NCI-H82 treated with DMSO at 0.1 percent for 48 hours (cell line): ENCODE measurements around the gene DIP2B.
"Not testable (repeated sequence)": the region's sequence is repeated elsewhere in the genome, so short reads cannot be mapped to it uniquely, and the experiment has no call there.

ENCODE experiments used
- DNase-seq: peaks from one replicate; lab custom pipeline; 2025; ENCODE audit not compliant: unreplicated experiment; lab: John Stamatoyannopoulos, UW

Gene DIP2B

DNA sequence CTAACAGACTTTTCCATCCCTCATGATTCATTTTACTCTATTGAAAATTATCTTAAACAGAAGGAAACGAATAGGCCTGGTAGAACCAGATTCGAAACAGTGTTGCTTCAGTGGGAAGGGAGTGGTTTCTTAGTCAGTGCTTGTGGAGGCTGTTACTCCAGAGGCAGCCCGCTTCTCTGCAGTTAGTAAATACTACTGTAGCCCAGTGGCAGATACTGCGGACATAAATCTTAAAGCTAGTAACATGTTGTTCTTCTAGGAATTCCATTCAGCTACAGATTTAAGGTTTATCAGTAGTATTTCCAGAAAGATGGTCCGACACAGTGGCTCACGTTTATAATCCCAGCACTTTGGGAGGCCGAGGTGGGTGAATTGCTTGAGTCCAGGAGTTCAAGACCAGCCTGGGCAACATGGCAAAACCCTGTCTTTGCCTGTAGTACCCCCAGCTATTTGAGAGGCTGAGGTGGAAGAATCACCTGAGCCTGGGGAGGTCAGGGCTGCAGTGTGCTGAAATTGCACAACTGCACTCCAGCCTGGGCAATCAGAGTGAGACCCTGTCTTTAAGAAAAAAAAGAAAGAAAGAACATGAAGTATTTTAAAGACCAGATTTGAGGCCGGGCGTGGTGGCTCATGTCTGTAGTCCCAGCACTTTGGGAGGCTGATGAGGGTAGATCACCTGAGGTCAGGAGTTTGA, 45.9 kb downstream of the DIP2B start:
- DNase-seq = no peak

DNA sequence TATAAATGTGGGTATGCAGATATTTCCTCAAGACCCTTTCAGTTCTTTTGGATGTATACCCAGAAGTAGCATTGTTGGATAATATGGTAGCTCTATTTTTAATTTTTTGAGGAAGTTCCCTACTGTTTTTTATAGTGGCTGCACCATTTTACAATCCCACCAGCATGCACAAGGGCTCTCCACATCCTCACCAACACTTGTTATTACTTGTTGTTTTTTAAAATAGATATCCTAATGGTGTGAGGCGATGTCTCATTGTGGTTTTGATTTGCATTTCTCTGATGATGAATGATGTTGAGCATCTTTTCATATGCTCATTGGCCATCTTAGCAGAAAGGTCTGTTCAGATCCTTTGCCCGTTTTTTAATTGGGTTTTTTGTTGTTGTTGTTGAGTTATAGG, 47.1 kb downstream of the DIP2B start:
- DNase-seq = no peak

DNA sequence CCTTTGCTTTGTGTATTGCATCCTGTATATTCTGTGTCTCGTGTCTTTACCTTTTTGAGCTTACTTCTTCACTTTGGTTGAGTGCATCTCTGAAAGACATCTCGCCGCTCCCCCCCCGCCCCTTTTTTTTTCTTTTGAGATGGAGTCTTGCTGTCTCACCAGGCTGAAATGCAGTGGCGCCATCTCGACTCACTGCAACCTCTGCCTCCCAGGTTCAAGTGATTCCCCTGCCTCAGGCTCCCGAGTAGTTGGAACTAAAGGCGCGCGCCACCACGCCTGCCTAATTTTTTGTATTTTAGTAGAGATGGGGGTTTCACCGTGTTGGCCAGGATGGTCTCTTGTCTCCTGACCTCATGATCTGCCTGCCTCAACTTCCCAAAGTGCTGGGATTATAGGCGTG, 49.9 kb downstream of the DIP2B start:
- DNase-seq = no peak

DNA sequence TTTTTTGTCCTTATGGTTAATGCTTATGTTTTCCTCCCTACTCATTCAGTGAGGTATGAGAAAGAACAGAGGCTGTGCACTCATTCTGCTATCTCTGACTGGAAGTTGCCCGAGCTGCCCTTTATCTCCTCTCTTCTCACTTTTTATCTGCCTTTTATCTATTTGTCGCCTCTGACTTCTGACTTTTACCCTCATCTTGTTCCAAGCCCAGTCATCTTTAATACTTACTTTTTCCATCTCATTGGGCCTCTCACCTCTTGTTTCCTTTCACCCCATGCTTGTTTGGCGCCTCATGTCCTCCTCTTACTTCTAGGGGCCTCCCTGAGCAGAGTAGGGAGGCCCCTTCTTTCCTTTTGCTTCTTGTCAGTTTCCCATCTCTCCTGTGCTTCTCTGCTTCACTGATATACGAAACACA, 50.7 kb downstream of the DIP2B start:
- DNase-seq = no peak

DNA sequence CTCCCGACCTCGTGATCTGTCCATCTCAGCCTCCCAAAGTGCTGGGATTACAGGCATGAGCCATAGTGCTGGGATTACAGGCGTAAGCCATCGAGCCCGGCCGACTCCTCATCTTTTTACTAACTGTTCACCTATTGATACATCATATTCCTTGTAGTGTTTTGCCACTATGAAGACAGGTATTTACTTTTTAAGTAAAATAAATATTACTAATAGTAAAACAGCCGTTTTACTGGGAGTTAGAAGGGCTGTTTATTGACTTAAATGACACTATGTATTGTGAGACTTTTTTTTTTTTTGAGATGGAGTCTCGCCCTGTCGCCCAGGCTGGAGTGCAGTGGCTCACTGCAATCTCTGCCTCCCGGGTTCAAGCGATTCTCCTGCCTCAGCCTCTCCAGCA, 51.5 kb downstream of the DIP2B start:
- DNase-seq = no peak

DNA sequence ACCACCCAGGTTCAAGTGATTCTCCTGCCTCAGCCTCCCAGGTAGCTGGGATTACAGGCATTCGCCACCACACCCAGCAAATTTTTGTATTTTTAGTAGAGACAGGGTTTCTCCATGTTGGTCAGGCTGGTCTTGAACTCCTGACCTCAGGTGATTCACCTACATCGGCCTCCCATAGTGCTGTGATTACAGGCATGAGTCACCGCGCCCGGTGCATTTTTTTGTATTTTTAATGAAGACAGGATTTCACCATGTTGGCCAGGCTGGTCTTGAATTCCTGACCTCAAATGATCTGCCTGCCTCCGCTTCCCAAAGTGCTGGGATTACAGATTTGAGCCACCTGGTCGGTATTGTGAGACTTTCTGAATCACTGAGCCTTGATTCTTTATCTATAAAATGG, 52.0 kb downstream of the DIP2B start:
- not testable (repeated sequence) for DNase-seq

- no peak for DNase-seq
These were observed 52.6 kb downstream of the DIP2B start for GRCh38 chr12:50557421-50557820.

- no peak for DNase-seq
These were observed 54.2 kb downstream of the DIP2B start for GRCh38 chr12:50558970-50559369.

DNA sequence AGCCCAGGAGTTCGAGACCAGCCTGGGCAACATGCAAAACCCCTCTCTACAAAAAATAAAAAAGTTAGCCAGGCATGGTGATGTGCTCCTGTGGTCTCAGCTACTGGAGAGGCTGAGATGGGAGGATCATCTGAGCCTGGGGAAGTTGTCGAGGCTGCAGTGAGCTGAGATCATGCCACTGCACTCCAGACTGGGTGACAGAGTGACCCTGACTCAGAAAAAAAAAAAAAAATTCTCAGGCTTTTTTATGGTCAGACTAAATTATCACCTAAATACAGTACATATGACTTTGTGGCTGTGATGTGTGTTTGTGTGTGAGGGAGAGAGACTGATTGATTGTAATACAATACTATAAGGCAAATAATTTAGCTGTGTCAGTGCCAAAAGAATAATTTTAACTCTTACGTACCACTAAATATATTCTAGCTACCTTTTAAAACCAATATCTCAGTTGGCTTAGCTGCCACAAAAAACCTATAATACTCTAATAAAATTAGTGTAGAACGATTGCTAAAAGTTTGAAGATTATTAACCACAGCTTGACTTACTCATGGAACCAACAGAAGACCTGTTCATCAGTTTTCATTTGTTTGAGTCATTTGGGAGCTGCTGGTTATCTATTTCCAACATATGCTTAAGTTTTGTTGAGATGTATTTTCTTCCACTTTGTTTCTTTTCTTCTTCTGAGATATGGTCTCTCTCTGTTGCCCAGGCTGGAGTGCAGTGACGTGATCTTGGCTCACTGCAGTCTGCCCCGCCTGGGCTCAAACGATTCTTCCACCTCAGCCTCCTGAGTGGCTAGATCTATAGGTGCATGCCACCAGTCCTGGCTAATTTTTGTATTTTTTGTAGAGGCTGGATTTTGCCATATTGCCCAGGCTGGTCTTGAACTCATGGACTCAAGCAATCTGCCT, 58.0 kb downstream of the DIP2B start:
- DNase-seq = no peak

GRCh38 chr12:50563434-50563787, 58.6 kb downstream of the DIP2B start:
- no peak for DNase-seq

DNA sequence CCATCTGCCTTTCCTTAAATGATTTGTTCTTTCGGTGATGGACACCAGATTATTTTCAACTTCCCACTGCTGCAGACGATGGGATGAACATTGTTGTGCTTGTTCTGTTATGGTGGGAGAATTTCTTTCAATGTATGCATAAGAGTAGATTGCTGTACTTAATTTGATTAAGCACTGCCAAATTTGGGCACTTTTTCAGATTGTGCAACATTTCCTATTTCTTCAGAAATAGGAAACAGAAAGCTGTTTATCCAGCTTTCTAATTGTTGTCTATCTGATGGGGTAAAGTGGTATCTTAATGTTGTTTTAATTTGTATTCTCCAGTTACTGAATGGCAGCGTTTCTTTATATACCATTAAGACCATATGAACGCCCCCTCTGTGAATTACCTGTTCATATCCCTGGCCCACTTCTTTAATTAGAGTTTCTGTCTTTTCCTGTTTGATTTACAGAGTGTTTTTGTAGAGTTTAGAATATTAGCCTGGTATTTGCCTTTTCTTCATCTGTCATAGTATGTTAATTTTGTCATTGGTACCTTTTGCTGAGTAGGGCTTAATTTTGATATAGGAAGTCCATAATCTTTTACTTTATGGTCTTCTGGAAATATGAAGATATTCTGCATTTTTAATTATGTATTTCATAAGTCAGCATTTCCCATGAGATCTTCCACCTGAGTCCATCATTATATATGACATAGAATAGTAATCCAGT, 59.6 kb downstream of the DIP2B start:
- DNase-seq = no peak

DNA sequence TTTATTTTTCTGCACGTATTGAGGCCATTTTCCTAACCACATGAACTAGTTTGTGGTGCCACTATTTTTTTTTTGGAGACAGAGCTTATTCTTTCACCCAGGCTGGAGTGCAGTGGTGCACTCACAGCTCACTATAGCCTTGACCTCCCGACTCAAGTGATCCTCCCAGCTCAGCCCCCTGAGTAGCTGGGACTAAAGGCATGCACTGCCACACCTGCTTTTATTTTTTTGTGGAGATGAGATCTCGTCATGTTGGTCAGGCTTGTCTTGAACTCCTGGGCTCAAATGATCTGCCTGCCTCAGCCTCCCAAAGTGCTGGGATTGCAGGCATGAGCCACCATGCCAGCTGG, 60.1 kb downstream of the DIP2B start:
- no peak for DNase-seq

DNA sequence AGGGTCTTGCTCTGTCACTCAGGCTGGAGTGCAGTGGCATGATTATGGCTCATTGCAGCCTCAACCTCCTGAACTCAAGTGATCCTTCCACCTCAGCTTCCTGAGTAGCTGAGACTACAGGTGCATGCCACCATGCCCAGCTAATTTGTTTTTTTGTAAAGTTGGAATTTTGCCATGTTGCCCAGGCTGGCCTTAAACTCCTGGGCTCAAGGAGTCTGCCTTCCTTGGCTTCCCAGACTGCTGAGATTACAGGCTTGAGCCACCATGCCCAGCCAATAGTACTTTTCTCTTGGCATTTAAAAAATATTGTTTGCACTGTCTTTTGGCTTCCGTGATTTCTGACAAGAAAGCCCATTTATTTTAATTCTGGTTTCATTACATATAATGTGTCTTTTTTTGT, 61.3 kb downstream of the DIP2B start:
- DNase-seq = no peak

DNA sequence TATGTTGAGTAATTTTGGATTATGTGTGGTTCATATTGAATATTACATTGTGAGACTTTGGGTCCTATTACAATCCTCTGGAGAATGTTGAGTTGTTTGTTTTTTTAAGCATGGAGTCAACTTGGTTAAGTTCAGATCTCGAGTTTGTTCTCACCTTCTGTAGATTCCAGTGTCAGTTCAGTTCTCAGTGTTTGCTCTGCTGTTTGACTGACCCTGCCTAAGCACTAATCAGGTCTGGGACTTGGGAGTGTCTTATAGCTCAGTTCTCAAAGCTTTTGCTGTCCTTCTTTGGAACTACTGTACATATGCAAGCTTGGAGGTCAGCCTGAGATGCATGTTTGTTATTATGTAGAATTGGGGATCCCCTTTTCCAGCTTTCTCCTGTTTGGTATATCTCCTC, 63.1 kb downstream of the DIP2B start:
- DNase-seq = no peak

GRCh38 chr12:50568338-50569091, 63.7 kb downstream of the DIP2B start:
- DNase-seq = no peak

GRCh38 chr12:50569321-50569720, 64.5 kb downstream of the DIP2B start:
- no peak for DNase-seq

GRCh38 chr12:50569876-50570275, 65.1 kb downstream of the DIP2B start:
- no peak for DNase-seq

- DNase-seq = no peak
These were observed 67.0 kb downstream of the DIP2B start for GRCh38 chr12:50571786-50572185.

DNA sequence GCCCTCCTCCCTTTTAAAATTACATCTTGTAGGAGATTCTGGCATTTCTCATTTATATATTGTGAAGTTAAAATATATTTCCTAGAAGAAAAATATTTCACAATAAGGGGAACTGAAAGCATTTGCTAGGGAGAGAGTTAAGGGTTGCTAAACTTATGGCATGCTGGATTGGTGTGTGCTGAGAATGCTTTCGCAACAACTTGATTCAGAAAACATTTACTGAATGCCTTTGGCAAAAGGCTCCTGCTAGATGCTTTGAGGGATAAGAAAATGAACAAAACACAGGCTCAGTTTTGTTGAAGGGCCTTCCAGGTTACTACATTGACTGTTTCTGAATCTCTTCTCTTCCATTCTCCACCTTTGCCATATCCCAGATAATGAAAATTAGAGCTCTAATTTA, 67.5 kb downstream of the DIP2B start:
- DNase-seq = no peak

GRCh38 chr12:50572760-50573159, 68.0 kb downstream of the DIP2B start:
- DNase-seq = no peak

- no peak for DNase-seq
These were observed 68.5 kb downstream of the DIP2B start for GRCh38 chr12:50573271-50573670.
